Epidermal melanocyte (primary cell): ENCODE results near the gene ASIC2.

ENCODE experiments used
- DNase-seq: peaks from one replicate; pipeline ENCODE4 v3.0.0; 2011; ENCODE audit warnings: low spot score; ENCODE audit not compliant: insufficient read length

The ASIC2 gene

GRCh38 chr17:33204701-33205100 lies 88.4 kb downstream of the ASIC2 start:
- no peak for DNase-seq

GRCh38 chr17:33204156-33204555 lies 88.9 kb downstream of the ASIC2 start:
- no peak for DNase-seq

GRCh38 chr17:33202796-33203495 lies 90.1 kb downstream of the ASIC2 start:
- DNase-seq, result no peak

- DNase-seq, result no peak
Observed at GRCh38 chr17:33202021-33202420, 91.1 kb downstream of the ASIC2 start.

GRCh38 chr17:33201283-33201682 lies 91.8 kb downstream of the ASIC2 start:
- no peak for DNase-seq

GRCh38 chr17:33200587-33200986 lies 92.5 kb downstream of the ASIC2 start:
- DNase-seq, result no peak

- no peak for DNase-seq
Observed at GRCh38 chr17:33199571-33200510, 93.3 kb downstream of the ASIC2 start.

- DNase-seq, result no peak
Observed at GRCh38 chr17:33198954-33199353, 94.1 kb downstream of the ASIC2 start.

- no peak for DNase-seq
Observed at GRCh38 chr17:33197342-33197741, 95.8 kb downstream of the ASIC2 start.

GRCh38 chr17:33196883-33197282 lies 96.2 kb downstream of the ASIC2 start:
- no peak for DNase-seq

GRCh38 chr17:33192951-33193911 lies 99.9 kb downstream of the ASIC2 start:
- no peak for DNase-seq

- DNase-seq, result no peak
Observed at GRCh38 chr17:33183487-33184026, 109.5 kb downstream of the ASIC2 start.

GRCh38 chr17:33179151-33179550 lies 113.9 kb downstream of the ASIC2 start:
- no peak for DNase-seq

- no peak for DNase-seq
Observed at GRCh38 chr17:33178681-33179080, 114.4 kb downstream of the ASIC2 start.

- DNase-seq, result no peak
Observed at GRCh38 chr17:33175562-33175961, 117.5 kb downstream of the ASIC2 start.

- DNase-seq, result no peak
Observed at GRCh38 chr17:33171931-33172330, 121.2 kb downstream of the ASIC2 start.

- no peak for DNase-seq
Observed at GRCh38 chr17:33169580-33170285, 123.4 kb downstream of the ASIC2 start.

GRCh38 chr17:33167736-33168135 lies 125.4 kb downstream of the ASIC2 start:
- DNase-seq, result no peak

- no peak for DNase-seq
Observed at GRCh38 chr17:33166472-33166871, 126.6 kb downstream of the ASIC2 start.

- no peak for DNase-seq
Observed at GRCh38 chr17:33164169-33164881, 128.8 kb downstream of the ASIC2 start.
